Ovary (tissue), 3 donors: ENCODE data around the gene NR3C1.

Source experiments
- EP300 ChIP-seq: sonication (generic); formaldehyde crosslinking; IDR thresholded peaks from one replicate; pipeline ENCODE4 v1.6.1; 2017; ENCODE audit warnings: antibody characterized with exemption
- POLR2A ChIP-seq: fragments of 450-650 bp; IDR thresholded peaks from one replicate; pipeline ENCODE4 v1.6.1; 2017; ENCODE audit warnings: antibody characterized with exemption, mild to moderate bottlenecking, moderate library complexity
- TF ChIP-seq, protein P1 (sequence below), 3 donors: fragments of 450-650 bp in 2 of 3; fragments of 200-600 bp in 1 of 3; IDR thresholded peaks; one replicate each; pipeline versions ENCODE4 v1.5.1 to v1.8.0; 2016 to 2022; ENCODE audit warnings: antibody characterized with exemption in 3 of 3, mild to moderate bottlenecking in 1 of 3
- donor health status: DM: no; HTN: no; CAD: no.

DNA sequence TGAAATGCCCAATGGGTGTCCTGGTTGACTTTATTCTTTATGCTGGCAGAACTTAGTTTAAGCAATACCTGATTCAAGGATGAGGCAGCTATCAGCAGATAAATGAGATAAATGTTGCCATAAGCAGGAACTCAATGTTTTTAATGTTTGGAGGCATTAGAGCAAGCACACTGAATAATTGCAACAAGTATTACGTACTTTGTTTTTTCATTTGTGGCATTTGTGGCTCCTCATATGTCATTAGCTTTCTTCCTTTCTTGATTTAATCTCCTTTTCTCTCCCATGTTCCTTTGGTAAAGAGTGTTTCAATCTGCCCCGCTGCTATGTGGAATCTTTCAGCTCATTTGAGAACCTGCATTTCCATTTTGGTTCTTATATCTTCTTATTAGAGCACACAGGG, 6.4 kb upstream of the NR3C1 start:
- TF ChIP-seq, protein P1, sequence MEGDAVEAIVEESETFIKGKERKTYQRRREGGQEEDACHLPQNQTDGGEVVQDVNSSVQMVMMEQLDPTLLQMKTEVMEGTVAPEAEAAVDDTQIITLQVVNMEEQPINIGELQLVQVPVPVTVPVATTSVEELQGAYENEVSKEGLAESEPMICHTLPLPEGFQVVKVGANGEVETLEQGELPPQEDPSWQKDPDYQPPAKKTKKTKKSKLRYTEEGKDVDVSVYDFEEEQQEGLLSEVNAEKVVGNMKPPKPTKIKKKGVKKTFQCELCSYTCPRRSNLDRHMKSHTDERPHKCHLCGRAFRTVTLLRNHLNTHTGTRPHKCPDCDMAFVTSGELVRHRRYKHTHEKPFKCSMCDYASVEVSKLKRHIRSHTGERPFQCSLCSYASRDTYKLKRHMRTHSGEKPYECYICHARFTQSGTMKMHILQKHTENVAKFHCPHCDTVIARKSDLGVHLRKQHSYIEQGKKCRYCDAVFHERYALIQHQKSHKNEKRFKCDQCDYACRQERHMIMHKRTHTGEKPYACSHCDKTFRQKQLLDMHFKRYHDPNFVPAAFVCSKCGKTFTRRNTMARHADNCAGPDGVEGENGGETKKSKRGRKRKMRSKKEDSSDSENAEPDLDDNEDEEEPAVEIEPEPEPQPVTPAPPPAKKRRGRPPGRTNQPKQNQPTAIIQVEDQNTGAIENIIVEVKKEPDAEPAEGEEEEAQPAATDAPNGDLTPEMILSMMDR (IDR thresholded peaks at IDR 0.05) = no peak
- TF ChIP-seq EP300 (no peak), POLR2A (no peak)
